Frontal cortex (tissue), 4 donors: ENCODE measurements around the gene DGCR6. TPM values are rescaled to one million over a fixed set of nuclear protein-coding genes. Genes with fewer than 3 reads are reported as not detected.
"Not testable (repeated sequence)": the region's sequence is repeated elsewhere in the genome, so short reads cannot be mapped to it uniquely, and the experiment has no call there.

Source experiments
- DNase-seq, 2 donors: peaks; one replicate each; pipeline ENCODE4 v3.0.0; 2012; ENCODE audit warnings: low spot score in 2 of 2
- FAIRE-seq: peaks from 2 replicates; lab custom pipeline; 2012; peaks lifted over from hg19 to GRCh38; lab: Jason Lieb, UNC
- total RNA-seq: library from RNA; depleted of rRNA; stranded (reverse); fragments of >200 nt; gene quantifications from one replicate; pipeline ENCODE4 v1.2.3, GENCODE V29; 2014
- donor health status: control.
- donor health status: control.
- donor health status: control.

The DGCR6 gene
- total RNA-seq, 1 donor from 2014 or later, result 10.2 TPM

DNA sequence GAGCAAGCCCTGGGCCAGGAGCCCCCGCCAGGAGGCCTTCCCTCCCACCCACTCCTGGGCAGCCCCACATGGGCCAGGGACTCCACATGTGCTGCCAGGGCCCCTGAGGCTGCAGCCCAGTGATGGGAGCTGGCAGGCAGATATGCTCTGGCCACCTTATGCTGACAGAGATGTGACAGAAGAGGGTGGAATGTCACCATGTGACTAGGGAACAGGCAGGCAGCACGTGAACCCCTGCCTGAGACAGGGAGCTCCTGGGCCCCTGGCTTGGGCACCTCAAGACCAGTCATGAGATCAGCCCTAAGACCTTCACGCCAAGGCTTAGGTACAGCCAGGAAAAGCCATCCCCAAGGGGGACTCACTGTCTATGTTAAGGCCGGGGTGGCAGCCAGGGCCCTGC is 20.9 kb downstream of the DGCR6 start:
- no peak for FAIRE-seq
- DNase-seq, result no peak

DNA sequence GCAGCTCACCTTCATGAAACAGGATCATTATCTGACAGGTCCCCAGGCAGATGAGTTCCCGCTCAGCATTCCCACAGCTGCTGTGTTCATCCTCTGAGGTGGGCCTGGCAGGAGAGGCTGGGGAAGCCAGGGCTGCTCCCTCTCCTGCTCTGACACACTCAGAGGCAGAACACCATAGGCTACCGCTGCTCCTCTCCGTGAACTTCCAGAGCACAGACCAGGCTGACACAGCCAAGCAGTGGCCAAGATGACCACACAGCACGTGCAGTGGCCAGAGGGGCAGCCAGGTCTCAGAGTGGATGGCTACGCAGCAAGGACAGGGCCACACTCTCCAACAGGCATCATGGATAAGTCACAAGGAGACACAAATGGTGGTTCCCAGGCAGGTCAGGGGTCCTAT is 21.5 kb downstream of the DGCR6 start:
- DNase-seq (no peak), FAIRE-seq (no peak)

DNA sequence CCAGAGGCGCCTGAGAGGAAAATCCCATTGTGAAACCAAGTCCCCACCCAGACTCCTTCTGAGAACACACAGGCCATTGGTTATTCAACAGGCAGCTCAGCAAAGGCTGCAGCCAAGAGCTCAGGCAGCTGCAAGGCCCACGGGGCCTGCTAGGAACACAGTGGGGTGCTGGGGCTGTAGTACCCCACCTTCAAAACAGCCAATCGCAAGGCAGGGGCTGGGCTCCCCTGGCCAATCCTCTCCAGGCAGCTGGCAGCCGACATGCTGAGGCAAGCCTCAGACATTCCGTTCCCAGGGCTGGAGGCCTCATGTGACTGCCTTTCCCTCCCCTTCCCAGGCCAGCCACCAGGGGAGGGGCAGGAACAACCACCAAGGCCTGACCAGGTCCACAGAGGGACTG is 23.3 kb downstream of the DGCR6 start:
- FAIRE-seq, result peak; percentile 59
- DNase-seq, result no peak

DNA sequence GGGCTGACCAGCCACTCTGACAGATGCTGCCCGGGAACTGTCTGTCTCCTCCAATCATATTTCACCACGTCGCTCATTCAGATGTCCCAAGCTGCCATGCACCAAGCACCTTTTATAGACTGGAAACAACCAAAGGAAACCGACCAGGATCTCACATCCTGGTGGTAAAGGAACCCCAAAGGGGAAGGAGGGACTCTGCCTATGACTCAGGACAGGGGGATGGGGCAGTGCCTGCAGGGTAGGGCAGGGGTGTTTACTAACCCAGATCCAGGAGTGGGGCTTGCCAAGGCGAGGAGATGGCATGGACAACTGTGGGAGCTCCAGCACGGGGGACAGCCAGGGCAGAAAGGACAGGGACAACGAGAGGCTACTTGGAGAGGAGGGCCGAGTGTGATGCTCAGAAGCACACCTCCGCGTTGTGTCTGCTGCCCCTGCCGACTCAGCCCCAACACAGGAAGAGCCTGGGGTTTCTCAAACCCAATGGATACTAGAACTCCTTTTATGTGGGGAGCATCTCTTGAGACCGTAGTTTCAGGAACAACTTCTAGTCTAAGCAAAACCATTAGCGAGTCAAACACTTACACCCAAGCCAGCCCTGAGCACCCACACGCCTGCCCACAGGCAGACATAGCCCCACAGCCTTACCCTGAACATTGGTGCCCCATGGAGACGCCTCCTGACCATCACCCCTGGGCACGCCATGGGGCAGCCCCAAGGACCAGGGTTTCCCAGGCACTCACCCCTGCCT is 26.0 kb downstream of the DGCR6 start:
- FAIRE-seq (no peak), DNase-seq (no peak)

DNA sequence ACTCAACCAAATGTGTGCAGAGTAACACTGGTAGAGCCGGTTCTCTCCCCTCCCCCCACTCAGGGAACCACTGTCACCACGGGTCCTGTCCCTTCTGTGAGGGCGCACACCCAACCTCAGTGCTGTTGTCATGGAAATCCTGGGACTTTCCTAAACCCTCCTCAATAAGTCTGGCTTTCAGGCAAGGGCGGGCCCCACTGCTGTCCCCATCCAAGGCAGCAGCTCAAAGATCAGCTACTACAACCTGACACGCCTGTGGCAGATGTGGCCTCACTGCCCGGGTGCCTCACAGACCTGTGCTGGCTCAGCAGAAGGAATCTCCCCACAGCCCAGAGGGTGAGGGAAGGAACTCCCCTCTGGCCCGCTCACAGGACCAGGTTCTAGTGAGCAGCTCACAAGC is 27.8 kb downstream of the DGCR6 start:
- FAIRE-seq (no peak), DNase-seq (no peak)

DNA sequence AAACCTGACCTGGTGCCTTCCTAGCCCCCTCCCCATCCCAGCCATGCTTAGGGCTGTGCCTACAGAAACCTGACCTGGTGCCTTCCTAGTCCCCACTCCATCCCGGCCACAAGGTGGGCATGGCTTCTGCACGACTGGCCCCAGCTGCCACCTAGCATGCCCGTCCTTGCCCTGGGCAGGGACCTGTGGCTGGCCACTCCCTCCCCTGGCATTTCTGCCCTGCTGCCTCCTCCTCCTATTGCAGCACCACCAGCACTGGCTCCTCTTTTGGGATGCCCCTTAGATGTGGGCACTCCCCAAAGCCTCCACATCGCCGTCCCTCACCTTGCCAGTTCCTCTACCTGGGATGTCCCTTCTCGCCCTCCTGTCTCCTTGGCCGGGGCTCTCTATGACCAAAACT is 28.6 kb downstream of the DGCR6 start:
- FAIRE-seq, DNase-seq: not testable (repeated sequence)

DNA sequence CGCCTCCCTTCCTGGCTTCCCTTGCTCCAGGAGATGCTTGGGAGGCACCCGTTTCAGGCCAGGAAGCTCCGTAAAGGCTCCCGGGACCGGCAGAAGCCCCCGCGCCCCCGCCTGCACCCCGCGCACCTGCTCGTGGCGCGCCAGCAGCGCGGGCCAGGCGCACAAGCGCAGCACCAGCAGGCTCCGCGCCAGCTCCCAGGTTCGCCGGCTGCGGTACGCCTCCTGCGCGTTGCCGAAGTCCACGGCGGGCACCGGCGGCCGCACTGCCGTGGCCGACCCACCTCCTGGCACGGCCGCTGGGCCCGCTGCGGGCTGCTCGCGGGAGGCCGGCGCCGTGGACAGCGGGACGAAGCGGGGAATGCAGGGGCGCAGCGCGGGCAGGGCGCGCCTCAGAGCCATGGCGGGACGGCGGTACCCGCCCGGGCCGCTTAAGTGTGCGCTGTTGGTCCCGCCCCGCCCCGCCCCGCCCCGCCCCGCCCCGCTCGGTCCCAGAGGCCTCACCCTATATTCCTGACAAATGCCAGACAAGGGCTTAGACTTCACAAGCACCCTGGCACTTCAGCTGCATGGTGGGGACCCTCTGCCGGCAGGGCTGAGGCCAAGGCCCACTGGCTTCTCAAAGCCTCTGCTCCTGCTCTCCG is 29.9 kb downstream of the DGCR6 start, which contains the start of gene PRODH:
Gene PRODH (minus strand): TSS at position 405 of the 641 bp plus-strand sequence. CDS start 6 bp downstream, at position 399.
- DNase-seq (no peak), FAIRE-seq (no peak)

DNA sequence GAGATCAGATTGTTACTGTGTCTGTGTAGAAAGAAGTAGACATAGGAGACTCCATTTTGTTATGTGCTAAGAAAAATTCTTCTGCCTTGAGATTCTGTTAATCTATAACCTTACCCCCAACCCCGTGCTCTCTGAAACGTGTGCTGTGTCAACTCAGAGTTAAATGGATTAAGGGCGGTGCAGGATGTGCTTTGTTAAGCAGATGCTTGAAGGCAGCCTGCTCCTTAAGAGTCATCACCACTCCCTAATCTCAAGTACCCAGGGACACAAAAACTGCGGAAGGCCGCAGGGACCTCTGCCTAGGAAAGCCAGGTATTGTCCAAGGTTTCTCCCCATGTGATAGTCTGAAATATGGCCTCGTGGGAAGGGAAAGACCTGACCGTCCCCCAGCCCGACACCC is 32.6 kb downstream of the DGCR6 start:
- DNase-seq, FAIRE-seq: not testable (repeated sequence)

DNA sequence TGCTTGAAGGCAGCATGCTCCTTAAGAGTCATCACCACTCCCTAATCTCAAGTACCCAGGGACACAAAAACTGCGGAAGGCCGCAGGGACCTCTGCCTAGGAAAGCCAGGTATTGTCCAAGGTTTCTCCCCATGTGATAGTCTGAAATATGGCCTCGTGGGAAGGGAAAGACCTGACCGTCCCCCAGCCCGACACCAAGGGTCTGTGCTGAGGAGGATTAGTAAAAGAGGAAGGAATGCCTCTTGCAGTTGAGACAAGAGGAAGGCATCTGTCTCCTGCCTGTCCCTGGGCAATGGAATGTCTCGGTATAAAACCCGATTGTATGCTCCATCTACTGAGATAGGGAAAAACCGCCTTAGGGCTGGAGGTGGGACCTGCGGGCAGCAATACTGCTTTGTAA is 41.0 kb downstream of the DGCR6 start:
- FAIRE-seq, DNase-seq: not testable (repeated sequence)

DNA sequence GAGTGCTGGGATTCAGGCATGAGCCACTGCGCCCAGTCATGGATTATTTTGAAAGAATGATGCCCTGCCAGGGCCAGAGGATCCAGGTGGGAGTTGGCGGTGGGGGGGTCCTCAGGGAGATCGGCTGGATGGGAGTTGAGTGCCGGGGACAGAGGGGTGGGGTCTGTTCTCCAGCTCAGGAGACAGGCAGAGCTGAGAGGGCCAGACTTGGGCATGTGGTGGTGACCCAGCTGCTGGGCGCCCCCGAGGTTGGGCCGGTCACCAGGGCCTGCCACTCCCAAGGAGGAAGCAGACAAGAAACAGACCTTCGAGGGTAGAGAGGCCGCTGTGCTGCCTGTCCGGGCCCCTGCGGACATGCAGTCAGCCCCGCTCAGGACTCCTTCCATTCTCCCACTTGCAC is 41.8 kb downstream of the DGCR6 start:
- DNase-seq (no peak), FAIRE-seq (no peak)

DNA sequence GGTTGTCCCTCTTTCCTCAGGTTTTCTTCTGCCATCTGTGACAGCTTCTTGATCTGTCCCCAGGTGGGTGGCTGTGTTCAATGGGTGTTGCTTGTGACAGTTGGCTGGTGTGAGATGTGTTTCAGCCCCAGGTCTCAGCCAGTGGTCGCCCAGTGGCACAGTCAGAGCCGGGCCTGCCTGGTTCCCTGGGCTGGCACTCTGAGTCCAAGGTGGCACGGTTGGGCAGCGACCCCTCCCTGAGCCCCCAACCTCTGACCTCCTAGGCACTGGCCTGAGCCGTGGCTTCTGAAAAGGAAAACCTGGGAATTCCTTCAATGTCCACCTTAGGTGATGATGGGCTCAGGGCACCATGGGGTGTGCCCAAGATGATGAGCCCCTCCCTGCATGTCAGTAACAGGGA is 44.0 kb downstream of the DGCR6 start:
- no peak for DNase-seq
- no peak for FAIRE-seq

DNA sequence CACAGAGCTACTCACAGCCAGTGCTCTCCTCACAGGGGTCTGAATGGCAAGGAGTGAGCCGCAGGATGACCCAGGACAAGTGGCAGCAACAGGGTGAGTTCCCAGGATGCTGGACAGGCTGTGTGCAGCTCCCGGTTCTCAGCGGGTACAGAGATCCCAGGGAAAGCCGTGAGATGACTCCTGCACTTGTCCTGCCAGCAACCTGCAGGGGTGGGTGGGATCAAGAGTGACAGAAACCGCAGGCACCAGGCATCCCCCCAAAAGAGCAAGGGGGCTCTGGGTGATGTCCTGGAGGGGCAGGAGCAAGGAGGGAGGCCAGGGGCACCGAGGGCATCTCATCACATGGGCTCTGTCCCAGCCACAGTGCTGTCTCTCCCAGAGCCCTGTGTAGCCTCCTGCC is 45.9 kb downstream of the DGCR6 start:
- no peak for DNase-seq
- no peak for FAIRE-seq

DNA sequence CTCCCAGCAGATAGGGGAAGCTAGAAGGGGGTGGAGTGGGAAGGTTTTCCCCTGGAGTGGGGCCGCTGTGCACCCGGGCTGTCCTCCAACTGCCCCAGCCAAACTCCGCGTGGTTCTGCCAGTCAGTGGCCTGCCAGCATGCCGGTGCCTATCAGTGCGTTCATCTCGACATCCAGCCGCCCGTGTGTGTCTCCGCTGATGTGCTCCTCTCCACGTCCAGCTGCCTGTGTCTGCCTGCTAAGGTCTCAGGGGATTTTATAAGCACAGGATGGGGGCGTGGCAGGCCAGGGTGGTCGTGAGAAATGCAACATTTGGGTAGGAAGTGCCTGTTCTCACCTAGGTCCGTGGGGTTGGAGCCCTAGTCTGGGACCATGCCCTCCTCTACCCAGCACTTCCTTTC is 47.0 kb downstream of the DGCR6 start:
- FAIRE-seq, DNase-seq: not testable (repeated sequence)

DNA sequence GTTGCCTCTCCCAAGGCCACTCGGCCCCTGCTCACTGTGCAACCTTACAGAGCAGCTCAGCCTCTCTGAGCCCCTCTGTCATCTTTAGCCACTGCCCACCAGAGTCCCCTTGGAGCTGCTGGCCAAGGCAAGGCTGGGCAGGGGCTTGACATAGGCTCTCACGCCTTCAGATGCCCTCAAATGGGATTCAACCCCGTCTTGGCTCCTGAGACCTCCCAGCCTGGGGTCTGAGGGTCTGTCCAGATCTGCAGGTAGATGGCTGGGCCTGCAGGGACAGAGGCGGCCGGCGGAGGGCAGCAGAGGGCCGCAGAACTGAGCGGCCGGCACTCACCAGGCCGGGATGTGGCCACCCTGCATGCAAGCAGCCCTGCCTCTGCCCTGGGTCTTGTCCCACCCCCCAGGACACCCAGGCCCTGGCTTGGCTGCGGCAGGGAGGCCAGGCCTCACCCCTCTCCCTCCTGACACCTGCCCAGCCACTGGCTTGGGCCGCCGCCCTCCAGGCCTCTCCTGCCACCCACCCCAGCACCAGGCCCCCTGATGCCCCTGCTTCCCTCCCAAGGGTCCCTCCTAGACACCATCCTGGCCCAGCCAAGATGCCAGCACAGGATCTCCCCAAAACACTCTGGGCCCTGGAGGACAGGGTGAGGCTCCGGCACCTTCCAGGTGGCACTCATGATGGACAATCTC is 48.3 kb downstream of the DGCR6 start:
- FAIRE-seq, result not testable (repeated sequence)
- DNase-seq, result peak; percentile 74 to 93

DNA sequence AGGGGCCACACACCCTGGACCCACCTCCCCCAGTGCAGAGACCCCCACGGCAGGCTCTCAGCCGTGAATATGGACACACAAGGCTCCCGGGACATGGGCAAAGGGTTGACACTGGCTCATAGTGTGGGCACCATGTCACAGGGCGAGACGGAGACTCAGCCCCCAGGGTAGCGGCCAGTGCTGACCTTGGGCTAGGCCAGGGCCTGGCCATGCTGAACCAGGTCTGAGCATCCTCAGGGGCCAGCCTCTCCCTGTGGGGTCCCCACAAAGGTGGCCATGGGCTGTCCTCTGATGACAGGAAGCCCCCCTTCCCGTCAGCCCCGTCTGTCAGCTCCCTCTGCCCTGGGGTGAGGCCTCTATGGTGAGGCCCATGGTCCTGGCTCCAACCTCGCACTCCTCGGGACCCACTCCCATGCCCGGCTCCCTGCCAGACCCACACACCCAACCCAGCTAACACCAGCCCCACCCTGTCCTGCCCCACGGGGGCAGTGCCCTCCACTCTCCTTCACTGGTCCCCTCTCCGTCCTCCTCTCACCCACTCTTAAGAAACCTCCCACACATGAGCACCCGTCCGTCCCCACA is 49.0 kb downstream of the DGCR6 start:
- FAIRE-seq (no peak), DNase-seq (no peak)

DNA sequence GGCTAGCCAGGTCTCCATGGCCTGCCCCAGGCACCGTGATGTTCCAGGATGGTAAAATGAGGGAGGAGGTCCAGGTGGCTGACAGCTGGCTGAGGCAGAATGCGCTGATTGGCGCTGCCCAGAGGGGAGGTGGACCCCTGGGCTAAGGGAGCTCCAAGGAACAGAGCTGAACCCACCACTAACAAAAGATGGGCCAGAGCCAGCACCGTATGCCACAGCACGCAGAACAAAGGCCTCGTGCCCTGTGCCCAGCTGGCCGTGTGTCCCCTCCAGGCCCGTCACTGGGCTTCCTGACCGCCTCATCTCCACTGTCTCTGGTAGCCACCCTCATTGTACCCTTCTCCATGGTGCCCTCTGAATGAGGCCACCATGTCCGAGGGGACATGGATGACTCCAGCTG is 49.6 kb downstream of the DGCR6 start:
- DNase-seq (no peak), FAIRE-seq (no peak)

DNA sequence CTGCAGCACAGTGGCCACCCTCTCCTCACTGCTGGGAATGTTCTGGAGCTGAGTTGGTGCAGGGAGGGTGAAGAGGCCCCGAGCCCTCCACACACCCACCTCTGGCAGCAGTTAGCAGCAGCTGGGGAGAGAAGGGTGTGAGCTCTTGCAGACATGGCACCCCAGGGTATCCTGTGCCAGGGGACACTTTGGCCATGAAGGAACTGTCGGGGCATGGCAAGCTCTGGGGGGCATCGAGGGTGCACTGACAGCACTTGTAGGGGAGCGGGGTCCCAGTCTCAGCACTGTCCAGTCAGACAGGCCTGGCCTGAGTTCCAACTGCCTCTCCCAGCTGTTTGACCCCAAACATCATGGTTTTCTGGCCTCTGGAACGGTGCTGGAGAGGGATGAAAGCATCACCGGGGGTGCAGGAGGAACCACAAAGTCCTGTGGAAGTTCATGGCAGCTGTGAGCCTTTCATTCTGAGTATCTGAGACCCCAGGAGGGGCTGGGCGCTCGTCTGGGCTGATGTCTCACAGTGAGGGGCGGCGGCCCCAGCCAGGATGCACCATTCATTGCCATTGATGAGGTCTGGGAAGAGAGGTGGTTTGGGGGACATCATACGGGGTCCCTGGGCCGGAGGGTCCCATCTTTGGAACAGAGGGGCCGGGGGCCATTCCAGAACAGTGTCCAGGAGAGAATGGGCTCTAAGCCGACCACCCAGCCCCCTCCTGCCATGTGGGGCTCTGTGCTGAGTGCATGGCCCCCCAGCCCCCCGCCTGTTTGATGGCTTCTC is 50.2 kb downstream of the DGCR6 start:
- FAIRE-seq, DNase-seq: not testable (repeated sequence)

DNA sequence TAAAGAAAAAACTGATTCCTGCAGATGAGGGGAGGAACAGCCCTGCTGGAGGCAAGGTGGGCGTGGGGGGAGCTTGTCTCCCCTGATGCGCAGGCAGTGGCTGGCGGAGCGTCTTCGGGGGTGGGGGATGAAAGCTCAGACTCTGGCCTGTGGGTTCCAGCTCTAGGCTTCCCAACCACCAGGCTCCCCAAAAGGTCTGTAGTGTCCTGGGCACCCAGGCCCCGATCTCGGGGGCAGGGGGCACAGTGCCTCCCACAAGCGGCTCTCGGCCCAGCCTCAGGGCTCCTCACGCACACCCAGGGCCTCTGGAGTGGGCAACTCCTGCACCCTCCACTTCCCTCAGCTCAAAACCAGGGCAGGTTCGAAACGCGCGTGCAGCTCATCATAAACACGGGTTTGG is 50.8 kb downstream of the DGCR6 start:
- not testable (repeated sequence) for DNase-seq, FAIRE-seq

DNA sequence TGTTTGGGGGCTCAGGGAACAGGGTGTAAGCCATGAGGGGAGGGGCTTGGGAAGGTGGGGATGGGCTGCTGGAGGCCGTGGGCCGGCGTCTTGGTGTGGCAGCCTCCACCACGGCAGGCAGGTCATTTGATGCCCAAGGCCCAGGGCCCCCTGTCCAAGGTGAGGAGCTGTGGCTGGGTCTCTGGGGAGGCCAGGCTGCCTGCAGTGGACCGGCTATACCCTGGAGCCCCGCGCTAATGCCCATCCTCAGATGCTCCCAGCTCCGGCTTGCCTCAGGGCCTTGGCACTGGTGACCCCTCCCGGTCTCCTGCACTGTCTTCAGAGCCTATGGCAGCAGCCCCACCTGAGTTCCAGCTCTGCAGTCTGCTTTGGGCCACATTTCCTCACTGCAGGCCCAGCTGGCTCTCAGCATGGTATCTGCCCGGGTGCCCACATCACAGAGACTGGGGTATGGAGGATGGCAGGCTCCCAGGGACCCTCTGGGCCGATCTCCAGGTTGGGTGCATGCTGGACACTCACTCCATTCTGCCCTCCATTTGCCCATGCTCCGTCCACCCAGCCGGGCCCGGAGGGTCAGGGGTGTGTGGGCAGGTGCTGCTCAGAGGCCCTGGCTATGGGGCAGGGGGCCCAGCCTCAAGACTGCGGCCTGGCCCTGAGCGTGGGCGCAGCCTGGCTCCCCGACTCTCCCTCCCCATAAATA is 51.7 kb downstream of the DGCR6 start:
- FAIRE-seq, DNase-seq: not testable (repeated sequence)
